ENCODE results near the gene PRR13.
"Not testable (repeated sequence)": the region's sequence is repeated elsewhere in the genome, so short reads cannot be mapped to it uniquely, and the experiment has no call there.

Gene PRR13

GRCh38 chr12:53474819-53475218 lies 33.3 kb downstream of the PRR13 start:
- no peak for DNase-seq

GRCh38 chr12:53476769-53477209 lies 35.3 kb downstream of the PRR13 start:
- DNase-seq = peak; percentile 12 to 18

- DNase-seq = no peak
Observed at GRCh38 chr12:53478865-53479264, 37.3 kb downstream of the PRR13 start.

GRCh38 chr12:53479331-53479730 lies 37.8 kb downstream of the PRR13 start:
- no peak for DNase-seq

DNA sequence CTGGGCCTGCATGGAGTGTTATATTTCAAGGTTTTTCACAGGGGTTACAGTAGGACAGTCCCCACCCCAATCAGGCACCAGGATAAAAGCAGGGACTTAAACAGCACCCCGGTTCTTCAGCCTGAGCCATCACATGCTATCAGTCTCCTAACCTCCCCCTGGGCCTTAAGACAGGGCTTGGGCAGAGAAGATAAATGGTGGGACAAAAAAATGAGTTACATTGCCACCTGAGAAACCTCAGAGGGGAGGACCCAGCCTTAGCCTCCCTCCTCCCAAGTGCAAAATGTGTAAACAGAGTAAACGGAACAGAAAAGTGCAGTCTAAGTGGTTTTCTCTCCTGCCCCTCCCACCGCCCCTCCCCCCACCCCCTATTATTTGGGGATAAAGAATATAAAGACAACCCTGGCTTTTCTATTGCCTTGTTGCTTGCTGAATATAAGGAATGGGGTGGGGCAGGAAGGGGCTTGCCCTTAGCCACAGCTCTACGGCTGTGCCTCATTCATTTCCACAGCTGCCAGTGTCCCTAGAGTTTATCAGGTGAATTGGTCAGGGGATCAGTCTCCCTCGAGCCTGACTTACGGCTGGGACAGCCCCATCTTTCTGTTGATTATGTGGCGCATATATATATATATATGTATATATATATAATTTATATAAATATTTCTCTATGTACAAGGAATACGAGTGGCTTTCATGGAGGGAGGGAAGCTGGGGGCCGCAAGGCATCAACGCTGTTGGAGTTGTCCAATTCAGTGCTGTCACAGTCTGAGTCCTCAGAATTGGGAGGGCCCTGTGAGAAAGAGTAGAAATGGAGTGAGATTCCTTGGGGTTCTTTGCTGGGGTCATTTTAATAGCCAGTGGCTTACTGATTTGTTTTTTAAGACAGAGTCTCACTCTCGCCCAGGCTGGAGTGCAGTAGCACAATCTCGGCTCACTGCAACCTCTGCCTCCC lies 39.2 kb downstream of the PRR13 start:
- no peak for DNase-seq

GRCh38 chr12:53481458-53481857 lies 39.9 kb downstream of the PRR13 start:
- not testable (repeated sequence) for DNase-seq

GRCh38 chr12:53481939-53482586 lies 40.5 kb downstream of the PRR13 start:
- no peak for DNase-seq

GRCh38 chr12:53482626-53483168 lies 41.2 kb downstream of the PRR13 start:
- DNase-seq = no peak

GRCh38 chr12:53483225-53483978 lies 41.9 kb downstream of the PRR13 start:
- DNase-seq = no peak

- no peak for DNase-seq
Observed at GRCh38 chr12:53483979-53484377, 42.4 kb downstream of the PRR13 start.

- no peak for DNase-seq
Observed at GRCh38 chr12:53484686-53485575, 43.4 kb downstream of the PRR13 start.

GRCh38 chr12:53485955-53486735 lies 44.6 kb downstream of the PRR13 start:
- DNase-seq = no peak

DNA sequence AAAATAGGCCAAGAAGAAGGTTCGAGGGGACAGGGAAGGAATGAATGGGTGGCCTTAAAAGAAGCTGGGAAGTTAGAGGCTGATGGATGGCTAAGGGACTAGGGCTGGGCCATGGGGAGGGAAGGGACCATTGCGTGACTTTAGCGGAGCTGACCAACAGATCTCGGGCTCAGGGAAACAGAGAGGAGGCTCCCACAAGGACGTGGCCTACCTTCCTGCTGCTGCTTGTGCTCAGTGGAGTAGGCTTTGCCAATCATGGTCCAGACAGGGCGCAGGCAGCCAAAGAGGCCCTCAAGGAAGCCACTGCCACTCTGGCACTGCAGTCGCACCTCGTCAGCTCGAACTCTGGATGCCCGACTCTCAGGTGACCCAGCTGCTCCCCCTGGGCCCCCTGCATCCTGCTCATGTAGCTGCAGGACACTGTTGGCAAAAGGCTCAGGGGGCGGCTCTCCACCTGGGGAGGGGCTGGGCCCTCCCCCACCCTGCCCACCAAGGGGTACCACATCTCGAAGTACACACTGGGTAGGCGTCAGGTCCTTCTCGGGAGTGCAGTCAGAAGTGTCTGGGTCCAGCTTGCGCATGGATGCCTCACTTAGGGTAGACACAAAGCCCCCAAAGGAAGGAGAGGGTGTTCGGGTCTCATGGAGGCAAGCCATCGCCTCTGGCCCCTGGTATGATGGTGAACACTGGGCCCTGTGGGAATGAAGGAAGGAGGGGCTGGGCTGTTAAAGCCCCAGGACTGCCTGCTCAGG lies 45.4 kb downstream of the PRR13 start:
- DNase-seq = no peak

DNA sequence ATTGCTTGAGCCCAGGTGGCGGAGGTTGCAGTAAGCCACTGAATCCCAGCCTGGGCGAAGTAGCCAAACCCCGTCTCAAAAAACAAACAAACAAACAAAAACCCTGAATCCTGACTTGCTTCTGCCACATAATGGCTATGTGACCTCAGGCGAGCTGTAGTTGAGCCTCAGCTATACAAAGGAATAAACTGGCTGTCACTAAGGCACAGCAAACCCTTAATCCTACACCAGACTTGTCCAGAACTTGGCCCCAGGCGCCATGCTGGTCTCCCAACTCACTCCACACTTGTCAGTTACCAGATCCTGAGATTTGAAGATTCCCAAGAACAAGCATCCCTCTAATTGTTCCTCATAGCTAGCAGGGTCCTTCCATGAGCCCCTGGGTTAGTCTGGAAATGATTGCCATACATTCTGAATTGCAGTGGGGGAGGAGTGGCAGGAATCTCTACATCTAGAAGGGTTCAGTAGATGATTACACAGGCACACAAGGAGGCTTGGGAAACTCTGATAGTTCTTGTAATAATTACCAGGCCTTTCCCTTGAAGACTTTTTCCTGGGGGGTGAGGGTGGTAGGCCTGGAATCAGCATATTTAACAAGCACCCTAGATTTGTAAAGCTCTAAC lies 47.8 kb downstream of the PRR13 start:
- DNase-seq = no peak

DNA sequence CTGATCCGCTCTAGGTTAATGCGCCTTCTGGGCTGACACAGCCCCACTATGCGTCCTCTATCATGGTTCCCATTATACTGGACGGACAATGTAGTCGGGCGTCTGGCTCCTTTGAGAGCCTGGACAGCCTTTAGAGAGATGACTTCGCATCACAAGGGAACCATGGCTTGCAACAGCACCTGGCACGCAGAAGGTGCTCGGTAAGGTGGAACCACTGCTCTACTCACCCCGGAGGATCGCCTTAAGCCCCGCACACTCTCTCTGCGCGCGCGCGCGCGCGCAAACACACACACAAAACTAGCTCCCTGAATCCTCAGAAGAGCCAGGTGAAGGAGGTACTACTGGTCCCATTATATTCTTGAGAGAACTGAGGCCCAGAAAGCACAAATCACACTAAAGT lies 50.7 kb downstream of the PRR13 start:
- DNase-seq = peak in 1 of 2 experiments; percentile 10

DNA sequence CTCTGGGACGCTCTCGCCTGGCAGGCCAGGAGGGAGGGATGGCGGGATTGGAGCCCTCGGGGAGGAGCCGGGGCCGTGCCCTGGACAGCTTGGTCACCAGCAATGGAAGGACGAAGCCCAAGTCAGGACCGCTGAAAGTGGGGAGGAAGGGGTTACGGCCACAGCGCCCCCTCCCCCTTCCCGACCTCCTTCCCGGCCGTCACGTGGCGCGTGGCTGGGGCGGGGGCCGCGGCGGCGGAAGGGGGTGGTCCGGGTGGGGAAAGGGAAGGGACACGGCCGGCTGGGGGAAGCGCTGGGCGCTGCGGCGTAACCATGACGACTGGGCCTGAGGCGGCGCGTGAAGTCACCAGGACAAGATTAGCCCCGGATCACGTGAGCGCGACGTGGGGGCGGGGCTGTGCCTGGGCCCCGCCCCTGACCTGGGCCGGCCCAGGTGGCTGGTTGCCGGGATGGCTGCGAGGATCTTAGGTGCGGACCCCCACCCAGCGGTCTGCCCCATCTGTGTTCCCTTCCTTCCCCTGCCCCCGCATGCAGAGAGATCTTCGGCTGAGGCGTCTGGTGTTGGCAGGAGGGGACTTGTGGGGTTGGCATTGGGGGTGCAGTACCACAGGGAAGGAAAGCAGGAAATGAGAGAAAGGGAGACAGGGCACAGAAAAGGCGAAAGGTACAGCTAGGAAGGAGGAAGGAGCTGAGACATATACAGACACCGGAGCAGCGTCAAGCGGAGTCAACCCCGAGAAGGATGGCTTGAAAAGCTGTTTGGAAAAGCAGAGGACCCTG lies 51.5 kb downstream of the PRR13 start:
- DNase-seq = peak; percentile 84 to 90

- peak in 1 of 2 experiments; percentile 5 for DNase-seq
Observed at GRCh38 chr12:53493610-53494391, 52.3 kb downstream of the PRR13 start.
